HG02884 (cell line): ENCODE results near the gene DPEP2NB.
"Not testable (repeated sequence)": the region's sequence is repeated elsewhere in the genome, so short reads cannot be mapped to it uniquely, and the experiment has no call there.

ENCODE experiments used
- ATAC-seq: cut with Tn5 transposase; IDR thresholded peaks from one replicate; pipeline ENCODE4 v1.9.1; 2021; ENCODE audit warnings: mild to moderate bottlenecking, moderate library complexity; ENCODE audit not compliant: unreplicated experiment

Gene DPEP2NB

GRCh38 chr16:68019167-68019680, 3.5 kb upstream of the DPEP2NB start:
- no peak for ATAC-seq

GRCh38 chr16:68013440-68013839, 2.3 kb downstream of the DPEP2NB start:
- ATAC-seq: no peak

GRCh38 chr16:68009872-68010271, 5.8 kb downstream of the DPEP2NB start:
- not testable (repeated sequence) for ATAC-seq

GRCh38 chr16:68009157-68009735, 6.5 kb downstream of the DPEP2NB start:
- no peak for ATAC-seq

GRCh38 chr16:68005786-68006286, 9.9 kb downstream of the DPEP2NB start:
- ATAC-seq: no peak

GRCh38 chr16:68005211-68005610, 10.5 kb downstream of the DPEP2NB start:
- ATAC-seq: no peak

- no peak for ATAC-seq
These were observed 12.7 kb downstream of the DPEP2NB start for GRCh38 chr16:68003031-68003430.

GRCh38 chr16:68000450-68000849, 15.3 kb downstream of the DPEP2NB start:
- ATAC-seq: no peak

- ATAC-seq: no peak
These were observed 15.7 kb downstream of the DPEP2NB start for GRCh38 chr16:67999985-68000384.

GRCh38 chr16:67998779-67999688, 16.7 kb downstream of the DPEP2NB start, which contains the start of gene DPEP2:
TSS of gene DPEP2 (minus strand) at chr16:67999484. CDS start at chr16:67993212, 6,272 bp downstream.
- ATAC-seq: not testable (repeated sequence)

GRCh38 chr16:67998231-67998778, 17.4 kb downstream of the DPEP2NB start:
- not testable (repeated sequence) for ATAC-seq

GRCh38 chr16:67996666-67997065, 19.0 kb downstream of the DPEP2NB start:
- ATAC-seq: no peak

GRCh38 chr16:67995423-67995822, 20.3 kb downstream of the DPEP2NB start:
- ATAC-seq: no peak

GRCh38 chr16:67994040-67994408, 21.7 kb downstream of the DPEP2NB start:
- not testable (repeated sequence) for ATAC-seq

- ATAC-seq: peak; percentile 70
These were observed 22.3 kb downstream of the DPEP2NB start for GRCh38 chr16:67993207-67994039.

- ATAC-seq: no peak
These were observed 23.0 kb downstream of the DPEP2NB start for GRCh38 chr16:67992661-67993206.

GRCh38 chr16:67990018-67990386, 25.7 kb downstream of the DPEP2NB start:
- no peak for ATAC-seq

GRCh38 chr16:67989322-67990017, 26.2 kb downstream of the DPEP2NB start:
- no peak for ATAC-seq

GRCh38 chr16:67988675-67989074, 27.0 kb downstream of the DPEP2NB start:
- ATAC-seq: no peak
